Measurements from ENCODE around the gene ACTMAP. TPM values are rescaled to one million over a fixed set of nuclear protein-coding genes. Genes with fewer than 3 reads are reported as not detected.

The ACTMAP gene
- total RNA-seq, 1 experiment from 2014 or later, result 5.5 TPM

DNA sequence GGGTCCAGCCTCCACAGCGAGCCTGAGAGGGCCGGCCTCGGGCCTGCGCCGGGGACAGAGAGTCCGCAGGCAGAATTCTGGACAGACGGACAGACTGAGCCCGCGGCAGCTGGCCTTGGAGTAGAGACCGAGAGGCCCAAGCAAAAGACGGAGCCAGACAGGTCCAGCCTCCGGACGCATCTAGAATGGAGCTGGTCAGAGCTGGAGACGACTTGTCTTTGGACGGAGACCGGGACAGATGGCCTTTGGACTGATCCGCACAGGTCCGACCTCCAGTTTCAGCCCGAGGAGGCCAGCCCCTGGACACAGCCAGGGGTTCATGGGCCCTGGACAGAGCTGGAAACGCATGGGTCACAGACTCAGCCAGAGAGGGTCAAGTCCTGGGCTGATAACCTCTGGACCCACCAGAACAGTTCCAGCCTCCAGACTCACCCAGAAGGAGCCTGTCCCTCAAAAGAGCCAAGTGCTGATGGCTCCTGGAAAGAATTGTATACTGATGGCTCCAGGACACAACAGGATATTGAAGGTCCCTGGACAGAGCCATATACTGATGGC, 32.9 kb downstream of the ACTMAP start:
- Histone ChIP-seq H3K36me3 (ENCODE audit: control insufficient read depth, insufficient read depth, low read length) (peaks cover 3% of the 10 kb centered on the region; the same call in 1 of the 2 replicates), H3K27ac (ENCODE audit: low read length) (peak overlapping the region; percentile 86), H3K4me3 (ENCODE audit: low read depth in 2 of 2, low read length in 2 of 2) (peak overlapping the region; percentile 65 to 77), H3K4me1 (ENCODE audit: control insufficient read depth, insufficient read depth, low read length) (peaks cover 11% of the 10 kb centered on the region), H3K9me3 (ENCODE audit: control insufficient read depth, insufficient read depth, low read depth, low read length) (no peaks in the 10 kb centered on the region), H3K27me3 (ENCODE audit: control insufficient read depth, insufficient read depth, low read length) (no peaks in the 10 kb centered on the region)
- POLR2A ChIA-PET, result no interaction called here
- DNase-seq (ENCODE audit: low read depth, low spot score) (no peak), ATAC-seq (no peak; the same call in 1 of the 2 replicates)
- TF ChIP-seq, protein P1, sequence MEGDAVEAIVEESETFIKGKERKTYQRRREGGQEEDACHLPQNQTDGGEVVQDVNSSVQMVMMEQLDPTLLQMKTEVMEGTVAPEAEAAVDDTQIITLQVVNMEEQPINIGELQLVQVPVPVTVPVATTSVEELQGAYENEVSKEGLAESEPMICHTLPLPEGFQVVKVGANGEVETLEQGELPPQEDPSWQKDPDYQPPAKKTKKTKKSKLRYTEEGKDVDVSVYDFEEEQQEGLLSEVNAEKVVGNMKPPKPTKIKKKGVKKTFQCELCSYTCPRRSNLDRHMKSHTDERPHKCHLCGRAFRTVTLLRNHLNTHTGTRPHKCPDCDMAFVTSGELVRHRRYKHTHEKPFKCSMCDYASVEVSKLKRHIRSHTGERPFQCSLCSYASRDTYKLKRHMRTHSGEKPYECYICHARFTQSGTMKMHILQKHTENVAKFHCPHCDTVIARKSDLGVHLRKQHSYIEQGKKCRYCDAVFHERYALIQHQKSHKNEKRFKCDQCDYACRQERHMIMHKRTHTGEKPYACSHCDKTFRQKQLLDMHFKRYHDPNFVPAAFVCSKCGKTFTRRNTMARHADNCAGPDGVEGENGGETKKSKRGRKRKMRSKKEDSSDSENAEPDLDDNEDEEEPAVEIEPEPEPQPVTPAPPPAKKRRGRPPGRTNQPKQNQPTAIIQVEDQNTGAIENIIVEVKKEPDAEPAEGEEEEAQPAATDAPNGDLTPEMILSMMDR (IDR thresholded peaks at IDR 0.05), result no peak
- TF ChIP-seq SIN3A (IDR thresholded peaks at IDR 0.05; ENCODE audit: borderline replicate concordance, insufficient read depth, low read depth, low read length), result no peak
- intact Hi-C loops (cut with micrococcal nuclease; ENCODE audit: unreplicated experiment) (no loop called here), in situ Hi-C loops (cut with HindIII; ENCODE audit: low pct_unique_long_range_greater_than_20kb, low sequenced_read_pairs) (no loop called here)
- BruUV-seq (replicated peaks), result no TSS peak
- CTCF ChIA-PET, result no interaction called here

DNA sequence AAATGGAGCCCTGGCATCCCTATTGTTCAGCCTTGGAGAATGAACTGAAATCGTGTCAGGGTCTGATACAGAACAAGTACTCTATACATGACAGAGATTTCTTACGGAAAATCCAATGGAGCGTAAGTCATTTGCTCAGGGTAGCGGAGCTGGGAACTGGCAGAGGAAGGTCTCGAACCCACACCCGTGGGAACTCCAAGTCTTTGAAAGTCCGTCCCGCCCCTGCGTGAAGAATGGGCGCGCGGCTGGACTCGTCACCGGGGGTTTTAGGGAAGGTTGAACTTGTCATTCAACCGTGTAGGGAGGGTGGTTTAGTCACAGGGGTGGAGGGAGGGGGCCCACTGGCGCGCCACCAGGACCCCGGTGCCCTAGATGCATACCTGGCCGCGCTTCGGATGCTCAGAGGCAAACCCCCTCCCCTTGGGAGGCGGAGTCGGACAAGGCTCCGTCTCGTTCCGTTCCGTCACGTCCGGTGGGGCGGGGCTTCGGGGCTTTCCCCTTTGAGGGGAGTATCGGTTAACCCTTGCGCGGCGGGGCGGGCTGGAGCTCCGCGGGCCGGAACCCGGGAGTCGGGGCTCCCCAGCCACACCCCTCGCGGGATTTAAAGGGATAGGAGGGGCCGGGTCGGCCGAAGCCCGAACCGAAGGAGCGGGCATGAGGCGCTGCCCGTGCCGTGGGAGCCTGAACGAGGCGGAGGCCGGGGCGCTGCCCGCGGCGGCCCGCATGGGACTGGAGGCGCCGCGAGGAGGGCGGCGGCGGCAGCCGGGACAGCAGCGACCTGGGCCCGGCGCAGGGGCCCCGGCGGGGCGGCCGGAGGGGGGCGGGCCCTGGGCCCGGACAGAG, 33.6 kb downstream of the ACTMAP start, which contains the start of the genes COQ8B and ITPKC:
COQ8B (minus strand) TSS at position 405 of the 843 bp plus-strand sequence. CDS start 2,254 bp downstream, outside the sequence.
ITPKC (plus strand) TSS at position 631 of the 843 bp plus-strand sequence; CDS start at position 655, 24 bp downstream.
- ChIA-PET POLR2A (no interaction called here), CTCF (interaction anchor here (0.5 kb wide), 1 partner anchor 412 kb away, joined by 3 read pairs; no protein-coding TSS in a partner anchor)
- no TSS peak for BruUV-seq (replicated peaks)
- ATAC-seq (peak; percentile 78), DNase-seq (ENCODE audit: low read depth, low spot score) (peak; percentile 79)
- peak within 1 kb of the TSS; percentile 88 for H3K27ac ChIP-seq (ENCODE audit: low read length)
- intact Hi-C loops (cut with micrococcal nuclease; ENCODE audit: unreplicated experiment), result no loop called here
- peaks cover 11% of the 10 kb centered on the region for H3K4me1 ChIP-seq (ENCODE audit: control insufficient read depth, insufficient read depth, low read length)
- in situ Hi-C loops (cut with HindIII; ENCODE audit: low pct_unique_long_range_greater_than_20kb, low sequenced_read_pairs), result no loop called here
- H3K9me3 ChIP-seq (ENCODE audit: control insufficient read depth, insufficient read depth, low read depth, low read length), result no peaks in the 10 kb centered on the region
- TF ChIP-seq, protein P1 (IDR thresholded peaks at IDR 0.05), result no peak
- TF ChIP-seq SIN3A (IDR thresholded peaks at IDR 0.05; ENCODE audit: borderline replicate concordance, insufficient read depth, low read depth, low read length) (peak; percentile 86; the same call in 1 of the 2 replicates), POLR2AphosphoS5 (IDR thresholded peaks at IDR 0.05; ENCODE audit: low read depth, low read length) (peak; percentile 23; the same call in 1 of the 2 replicates), TCF7L2 (IDR thresholded peaks at IDR 0.05; ENCODE audit: low read depth, low read length) (0 out of 2 replicates have a peak, but pooled peaks have one; percentile 12)
- TF ChIP-seq, protein P2, sequence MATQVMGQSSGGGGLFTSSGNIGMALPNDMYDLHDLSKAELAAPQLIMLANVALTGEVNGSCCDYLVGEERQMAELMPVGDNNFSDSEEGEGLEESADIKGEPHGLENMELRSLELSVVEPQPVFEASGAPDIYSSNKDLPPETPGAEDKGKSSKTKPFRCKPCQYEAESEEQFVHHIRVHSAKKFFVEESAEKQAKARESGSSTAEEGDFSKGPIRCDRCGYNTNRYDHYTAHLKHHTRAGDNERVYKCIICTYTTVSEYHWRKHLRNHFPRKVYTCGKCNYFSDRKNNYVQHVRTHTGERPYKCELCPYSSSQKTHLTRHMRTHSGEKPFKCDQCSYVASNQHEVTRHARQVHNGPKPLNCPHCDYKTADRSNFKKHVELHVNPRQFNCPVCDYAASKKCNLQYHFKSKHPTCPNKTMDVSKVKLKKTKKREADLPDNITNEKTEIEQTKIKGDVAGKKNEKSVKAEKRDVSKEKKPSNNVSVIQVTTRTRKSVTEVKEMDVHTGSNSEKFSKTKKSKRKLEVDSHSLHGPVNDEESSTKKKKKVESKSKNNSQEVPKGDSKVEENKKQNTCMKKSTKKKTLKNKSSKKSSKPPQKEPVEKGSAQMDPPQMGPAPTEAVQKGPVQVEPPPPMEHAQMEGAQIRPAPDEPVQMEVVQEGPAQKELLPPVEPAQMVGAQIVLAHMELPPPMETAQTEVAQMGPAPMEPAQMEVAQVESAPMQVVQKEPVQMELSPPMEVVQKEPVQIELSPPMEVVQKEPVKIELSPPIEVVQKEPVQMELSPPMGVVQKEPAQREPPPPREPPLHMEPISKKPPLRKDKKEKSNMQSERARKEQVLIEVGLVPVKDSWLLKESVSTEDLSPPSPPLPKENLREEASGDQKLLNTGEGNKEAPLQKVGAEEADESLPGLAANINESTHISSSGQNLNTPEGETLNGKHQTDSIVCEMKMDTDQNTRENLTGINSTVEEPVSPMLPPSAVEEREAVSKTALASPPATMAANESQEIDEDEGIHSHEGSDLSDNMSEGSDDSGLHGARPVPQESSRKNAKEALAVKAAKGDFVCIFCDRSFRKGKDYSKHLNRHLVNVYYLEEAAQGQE (IDR thresholded peaks at IDR 0.05; ENCODE audit: insufficient read depth in 1 of 2, low read depth in 2 of 2, low read length in 1 of 2), result no peak
- H3K36me3 ChIP-seq (ENCODE audit: control insufficient read depth, insufficient read depth, low read length), result peaks cover 3% of the 10 kb centered on the region; the same call in 1 of the 2 replicates
- H3K27me3 ChIP-seq (ENCODE audit: control insufficient read depth, insufficient read depth, low read length), result no peaks in the 10 kb centered on the region
- peak within 1 kb of the TSS; percentile 65 to 77 for H3K4me3 ChIP-seq (ENCODE audit: low read depth in 2 of 2, low read length in 2 of 2)
